Measurements from ENCODE around the gene MUCL1. TPM values are rescaled to one million over a fixed set of nuclear protein-coding genes. Genes with fewer than 3 reads are reported as not detected.

MUCL1 gene
- total RNA-seq, 2 donors from 2014 or later, result not detected

GRCh38 chr12:54865683-54866324 lies 11.5 kb downstream of the MUCL1 start:
- H3K27ac Mint-ChIP-seq, result no peak overlapping the region
- no peak for TF ChIP-seq CTCF (conservative IDR thresholded peaks at IDR 0.05)
- H3K9me3 Mint-ChIP-seq, result no peaks in the 10 kb centered on the region
- Histone ChIP-seq H3K27me3 (ENCODE audit: control insufficient read depth, insufficient read depth, low read length, poor library complexity, severe bottlenecking) (no peaks in the 10 kb centered on the region), H3K36me3 (ENCODE audit: control insufficient read depth, insufficient read depth, low read length) (no peaks in the 10 kb centered on the region), H3K27ac (ENCODE audit: low read depth, low read length) (no peak overlapping the region), H3K9me3 (ENCODE audit: control insufficient read depth, low read length) (peaks cover 6% of the 10 kb centered on the region), H3K9ac (ENCODE audit: extremely low read depth, low read length, poor library complexity, severe bottlenecking) (no peak overlapping the region), H3K4me3 (ENCODE audit: low read length) (no peak overlapping the region), H3K4me1 (ENCODE audit: control insufficient read depth, insufficient read depth, low read length) (no peaks in the 10 kb centered on the region)
- no peak for DNase-seq
- no peaks in the 10 kb centered on the region for H3K27me3 Mint-ChIP-seq (ENCODE audit: insufficient read depth)
- H3K4me1 Mint-ChIP-seq, result peaks cover 23% of the 10 kb centered on the region
- 89 to 94% methylated on average over 3 to 4 of the region's 4 CpGs for WGBS, 2 experiments (ENCODE audit: insufficient coverage in 1 of 2, insufficient read length in 1 of 2)
- H3K4me3 Mint-ChIP-seq, result no peak overlapping the region
- H3K36me3 Mint-ChIP-seq (ENCODE audit: low read depth), result no peaks in the 10 kb centered on the region

- Mint-ChIP-seq H3K36me3 (ENCODE audit: low read depth) (no peaks in the 10 kb centered on the region), H3K27me3 (ENCODE audit: insufficient read depth) (no peaks in the 10 kb centered on the region), H3K4me1 (peaks cover 23% of the 10 kb centered on the region), H3K9me3 (no peaks in the 10 kb centered on the region), H3K4me3 (no peak overlapping the region), H3K27ac (no peak overlapping the region)
- no peak overlapping the region for H3K4me3 ChIP-seq (ENCODE audit: low read length)
- TF ChIP-seq CTCF (conservative IDR thresholded peaks at IDR 0.05), result no peak
- H3K36me3 ChIP-seq (ENCODE audit: control insufficient read depth, insufficient read depth, low read length), result no peaks in the 10 kb centered on the region
- H3K4me1 ChIP-seq (ENCODE audit: control insufficient read depth, insufficient read depth, low read length), result no peaks in the 10 kb centered on the region
- H3K27ac ChIP-seq (ENCODE audit: low read depth, low read length), result no peak overlapping the region
- no peaks in the 10 kb centered on the region for H3K27me3 ChIP-seq (ENCODE audit: control insufficient read depth, insufficient read depth, low read length, poor library complexity, severe bottlenecking)
- no peak overlapping the region for H3K9ac ChIP-seq (ENCODE audit: extremely low read depth, low read length, poor library complexity, severe bottlenecking)
- 92 to 100% methylated on average over 1 of the region's 2 CpGs for WGBS, 2 experiments (ENCODE audit: insufficient coverage in 1 of 2, insufficient read length in 1 of 2)
- no peaks in the 10 kb centered on the region for H3K9me3 ChIP-seq (ENCODE audit: control insufficient read depth, low read length)
- DNase-seq, result no peak
Measured at GRCh38 chr12:54868690-54869089, 14.4 kb downstream of the MUCL1 start.

- 100% methylated on average over 1 of the region's 1 CpG; no CpG with 5 or more reads in 1 of the 2 experiments for WGBS, 2 experiments (ENCODE audit: insufficient coverage in 1 of 2, insufficient read length in 1 of 2)
- Histone ChIP-seq H3K27me3 (ENCODE audit: control insufficient read depth, insufficient read depth, low read length, poor library complexity, severe bottlenecking) (no peaks in the 10 kb centered on the region), H3K9ac (ENCODE audit: extremely low read depth, low read length, poor library complexity, severe bottlenecking) (no peak overlapping the region), H3K4me3 (ENCODE audit: low read length) (no peak overlapping the region), H3K9me3 (ENCODE audit: control insufficient read depth, low read length) (no peaks in the 10 kb centered on the region), H3K4me1 (ENCODE audit: control insufficient read depth, insufficient read depth, low read length) (no peaks in the 10 kb centered on the region), H3K27ac (ENCODE audit: low read depth, low read length) (no peak overlapping the region), H3K36me3 (ENCODE audit: control insufficient read depth, insufficient read depth, low read length) (no peaks in the 10 kb centered on the region)
- Mint-ChIP-seq H3K27ac (no peak overlapping the region), H3K9me3 (no peaks in the 10 kb centered on the region), H3K27me3 (ENCODE audit: insufficient read depth) (no peaks in the 10 kb centered on the region), H3K36me3 (ENCODE audit: low read depth) (no peaks in the 10 kb centered on the region), H3K4me1 (peaks cover 14% of the 10 kb centered on the region), H3K4me3 (no peak overlapping the region)
- no peak for TF ChIP-seq CTCF (conservative IDR thresholded peaks at IDR 0.05)
- DNase-seq, result no peak
Measured at GRCh38 chr12:54870048-54870447, 15.7 kb downstream of the MUCL1 start.
